HepG2 (cell line): Measurements from ENCODE around the gene CCDC83. TPM values are rescaled to one million over a fixed set of nuclear protein-coding genes. Genes with fewer than 3 reads are reported as not detected.

ENCODE experiments used
- ATAC-seq: fragments of 200-7000 bp; cut with Tn5 transposase; 3 replicates; pipeline ENCODE4 v1.9.1; 2020; ENCODE audit warnings: mild to moderate bottlenecking, moderate library complexity
- BruUV-seq: library from RNA; stranded (reverse); fragments of 400-500 nt; replicated peaks from 2 replicates; lab custom pipeline; 2021; lab: Mats Ljungman, UMichigan
- CTCF ChIA-PET: fragments of 300-600 bp; formaldehyde crosslinking; extraction: SDS; loops from one replicate; lab custom pipeline; 2021; ENCODE audit warnings: low total read pairs, inconsistent platforms, low intra/inter-chr PET ratio; lab: Yijun Ruan, JAX
- POLR2A ChIA-PET: fragments of 350-600 bp; sonication (Branson Sonifier 250); formaldehyde crosslinking; loops from one replicate; lab custom pipeline; 2020; ENCODE audit warnings: antibody characterized with exemption, inconsistent platforms; lab: Yijun Ruan, JAX
- DNase-seq: peaks from one replicate; pipeline ENCODE4 v3.0.0-alpha.2; 2015; ENCODE audit warnings: low spot score
- FAIRE-seq: peaks from 3 replicates; lab custom pipeline; 2011; peaks lifted over from hg19 to GRCh38; lab: Jason Lieb, UNC
- H2AFZ ChIP-seq: one replicate; pipeline ENCODE4 v1.6.1; 2011; ENCODE audit warnings: low read length, inconsistent platforms
- H3K27ac ChIP-seq: fragments of 300-600 bp; 3 replicates; pipeline ENCODE4 v1.8.0; 2011; ENCODE audit warnings: mixed run types, mild to moderate bottlenecking, mixed read lengths, low read length, inconsistent platforms; ENCODE audit not compliant: insufficient read depth; ENCODE audit errors: extremely low read length
- H3K27me3 ChIP-seq, 2 experiments: fragments of 200-600 bp in 1 of 2; 2 replicates in 1 of 2; 3 replicates in 1 of 2; pipeline versions ENCODE4 v1.6.0 to v1.8.0; 2011; ENCODE audit warnings: low read length in 2 of 2, mild to moderate bottlenecking in 2 of 2, moderate library complexity in 2 of 2, inconsistent platforms in 1 of 2; ENCODE audit not compliant: insufficient read depth in 2 of 2, control insufficient read depth in 1 of 2
- H3K36me3 ChIP-seq, 2 experiments: fragments of 200-600 bp in 1 of 2; replicated peaks in 1 of 2; 2 replicates in 1 of 2; 3 replicates in 1 of 2; pipeline versions ENCODE4 v1.5.1 to v1.8.0; 2011; ENCODE audit warnings: low read length in 2 of 2, inconsistent platforms in 1 of 2; ENCODE audit not compliant: insufficient read depth in 2 of 2, control insufficient read depth in 1 of 2
- H3K4me1 ChIP-seq: 2 replicates; pipeline ENCODE4 v1.5.1; 2012; ENCODE audit warnings: low read length, inconsistent platforms; ENCODE audit not compliant: insufficient read depth
- H3K4me2 ChIP-seq: 2 replicates; pipeline ENCODE4 v1.6.0; 2011; ENCODE audit warnings: low read depth, low read length, inconsistent platforms
- H3K4me3 ChIP-seq, 3 experiments: fragments of 200-600 bp in 1 of 3; sonication (generic), shearing (Covaris generic) in 1 of 3; replicated peaks in 1 of 3; 2 replicates each; pipeline ENCODE4 v1.5.1; 2011 to 2016; ENCODE audit warnings: low read length in 3 of 3, inconsistent platforms in 2 of 3, low read depth in 2 of 3, mild to moderate bottlenecking in 2 of 3, control low read depth in 1 of 3, mixed read lengths in 1 of 3; ENCODE audit not compliant: insufficient read depth in 1 of 3
- H3K79me2 ChIP-seq: one replicate; pipeline ENCODE4 v1.6.1; 2011; ENCODE audit warnings: low read length, inconsistent platforms; ENCODE audit not compliant: insufficient read depth
- H3K9ac ChIP-seq: 2 replicates; pipeline ENCODE4 v1.6.0; 2011; ENCODE audit warnings: mild to moderate bottlenecking, low read depth, low read length, inconsistent platforms; ENCODE audit not compliant: insufficient read depth
- H3K9me3 ChIP-seq: 2 replicates; pipeline ENCODE4 v1.5.1; 2012; ENCODE audit warnings: mild to moderate bottlenecking, low read length
- H4K20me1 ChIP-seq: 2 replicates; pipeline ENCODE4 v1.6.0; 2011; ENCODE audit warnings: inconsistent platforms, mild to moderate bottlenecking, low read length, moderate library complexity; ENCODE audit not compliant: insufficient read depth
- ARNT2 ChIP-seq: sonication (generic); formaldehyde crosslinking; IDR thresholded peaks from 2 replicates; pipeline ENCODE4 v1.8.0; 2022; ENCODE audit warnings: mild to moderate bottlenecking, low read depth, missing genetic modification reagents, moderate library complexity
- ATM ChIP-seq: fragments of 450-650 bp; IDR thresholded peaks from 2 replicates; pipeline ENCODE4 v1.7.1; 2017; ENCODE audit warnings: mild to moderate bottlenecking, borderline replicate concordance
- FOXO4 ChIP-seq: sonication (generic); formaldehyde crosslinking; conservative IDR thresholded peaks from 2 replicates; pipeline ENCODE4 v1.8.1; 2023; ENCODE audit warnings: missing genetic modification reagents
- FUBP1 ChIP-seq: sonication (generic); formaldehyde crosslinking; IDR thresholded peaks from 2 replicates; pipeline ENCODE4 v1.5.1; 2020; ENCODE audit warnings: missing genetic modification reagents, mild to moderate bottlenecking, borderline replicate concordance
- HNRNPK ChIP-seq: fragments of 200-400 bp; formaldehyde crosslinking; IDR thresholded peaks from 2 replicates; pipeline ENCODE4 v1.6.1; 2018; ENCODE audit warnings: low read length, low read depth, moderate library complexity, mild to moderate bottlenecking; ENCODE audit not compliant: poor library complexity, severe bottlenecking
- PAWR ChIP-seq: sonication (generic); formaldehyde crosslinking; IDR thresholded peaks from 2 replicates; pipeline ENCODE4 v1.4.0; 2020; ENCODE audit warnings: missing genetic modification reagents, mild to moderate bottlenecking, borderline replicate concordance
- PTBP1 ChIP-seq: fragments of 200-400 bp; formaldehyde crosslinking; IDR thresholded peaks from 2 replicates; pipeline ENCODE4 v1.6.1; 2018; ENCODE audit warnings: low read length, low read depth; ENCODE audit not compliant: poor library complexity, severe bottlenecking
- RFXANK ChIP-seq: IDR thresholded peaks from 2 replicates; pipeline ENCODE4 v1.6.1; 2016
- SOX5 ChIP-seq: IDR thresholded peaks from 2 replicates; pipeline ENCODE4 v1.6.1; 2016; ENCODE audit warnings: borderline replicate concordance
- SP1 ChIP-seq, 2 experiments: fragments of 450-650 bp in 1 of 2; sonication (generic) in 1 of 2; formaldehyde crosslinking in 1 of 2; IDR thresholded peaks; 2 replicates each; pipeline versions ENCODE4 v1.4.0 to v1.6.1; 2016 to 2020; ENCODE audit warnings: missing genetic modification reagents in 1 of 2
- SSRP1 ChIP-seq: IDR thresholded peaks from 2 replicates; pipeline ENCODE4 v1.6.1; 2016; ENCODE audit warnings: control low read depth
- TBL1XR1 ChIP-seq: fragments of 150-350 bp; IDR thresholded peaks from 2 replicates; pipeline ENCODE4 v1.6.1; 2014; ENCODE audit warnings: borderline replicate concordance, low read length; ENCODE audit not compliant: partially characterized antibody
- ZBTB37 ChIP-seq: sonication (generic); formaldehyde crosslinking; IDR thresholded peaks from 2 replicates; pipeline ENCODE4 v1.4.0; 2020; ENCODE audit warnings: mild to moderate bottlenecking, missing genetic modification reagents
- ZSCAN29 ChIP-seq: sonication (generic); formaldehyde crosslinking; conservative IDR thresholded peaks from 2 replicates; pipeline ENCODE4 v1.4.0; 2020; ENCODE audit warnings: mild to moderate bottlenecking, missing genetic modification reagents
- WGBS: methylation state at CpG from one replicate; pipeline ENCODE4 v1.1.6; 2017; ENCODE audit warnings: low lambda C conversion rate; 5-methylcytosine and 5-hydroxymethylcytosine counted together
- in situ Hi-C: cut with HindIII; loops from 2 replicates; pipeline ENCODE4 v1.10.0; 2017; ENCODE audit warnings: low pct_unique_long_range_greater_than_20kb; ENCODE audit not compliant: extremely low pct_ligation_motif_present
- intact Hi-C: fragments of 100-400 bp; cut with micrococcal nuclease; formaldehyde crosslinking; loops from one replicate; pipeline ENCODE4 v1.10.0; 2022; ENCODE audit not compliant: unreplicated experiment
- polyA plus RNA-seq, 8 experiments: library from polyadenylated mRNA; depleted of rRNA in 3 of 8; stranded (reverse) in 7 of 8; unstranded in 1 of 8; fragments of >200 nt; fragmentation: Illumina TruSeq in 4 of 8; extraction: Trizol in 4 of 8; gene quantifications; 2 replicates each; pipeline versions ENCODE4 v1.2.1 to v1.2.3, GENCODE V29; 2011 to 2016; ENCODE audit warnings: low read depth in 4 of 8, missing spikeins in 1 of 8, mixed read lengths in 1 of 8; ENCODE audit not compliant: insufficient read depth in 1 of 8
- total RNA-seq, 5 experiments: library from RNA; depleted of rRNA; stranded (reverse); fragments of >200 nt; fragmentation: Illumina TruSeq; extraction: Trizol; gene quantifications; 2 replicates each; pipeline ENCODE4 v1.2.3, GENCODE V29; 2016; ENCODE audit warnings: low read depth in 1 of 5
- TF ChIP-seq, protein P1 (sequence below), 2 experiments: fragments of 450-650 bp in 1 of 2; sonication (generic) in 1 of 2; formaldehyde crosslinking; IDR thresholded peaks; 2 replicates each; pipeline versions ENCODE4 v1.5.0 to v1.8.0; 2020 to 2022; ENCODE audit warnings: mild to moderate bottlenecking in 1 of 2, missing genetic modification reagents in 1 of 2

Gene CCDC83
- total and polyA plus RNA-seq, 2 of the 13 experiments (the other 11 are each of a cell fraction or from before 2014, with no cell fraction given): not detected

- peak; percentile 61; the same call in 1 of the 2 replicates for TF ChIP-seq RFXANK (CRISPR knock-in tag)
- TF ChIP-seq FOXO4 (CRISPR knock-in tag): no peak
- TF ChIP-seq ZBTB37 (CRISPR knock-in tag): no peak; the same call in 1 of the 2 replicates
- peak; percentile 77; the same call in 1 of the 2 replicates for TF ChIP-seq ZSCAN29 (CRISPR knock-in tag)
These were observed 434 bp upstream of the CCDC83 start (continued) for GRCh38 chr11:85854557-85855340.

GRCh38 chr11:85857098-85857497 is 1.9 kb downstream of the CCDC83 start:
- WGBS: 92% methylated on average over 4 of the region's 10 CpGs
- ATAC-seq (no peak), FAIRE-seq (no peak), DNase-seq (no peak)
- no peaks in the 10 kb centered on the region for H3K36me3 ChIP-seq
- H3K27ac ChIP-seq: no peak overlapping the region
- no peaks in the 10 kb centered on the region for H3K9me3 ChIP-seq
- no peak overlapping the region for H3K4me2 ChIP-seq
- intact Hi-C loops: loop anchor here (10.0 kb wide), 1 partner anchor 178 kb away; no protein-coding TSS in a partner anchor
- no peaks in the 10 kb centered on the region for H4K20me1 ChIP-seq
- H3K4me3 ChIP-seq: no peak overlapping the region
- no TSS peak for BruUV-seq
- ChIA-PET CTCF (no interaction called here), POLR2A (no interaction called here)
- no peaks in the 10 kb centered on the region for H3K79me2 ChIP-seq
- in situ Hi-C loops: loop anchor here (5.0 to 10.0 kb wide), 2 partner anchors 348 to 435 kb away; no protein-coding TSS in a partner anchor
- H3K9ac ChIP-seq: no peak overlapping the region
- H2AFZ ChIP-seq: no peak overlapping the region
- H3K27me3 ChIP-seq: no peaks in the 10 kb centered on the region; a peak in 1 of 5 replicates
- peaks cover 10% of the 10 kb centered on the region for H3K4me1 ChIP-seq
- TF ChIP-seq SSRP1 (CRISPR knock-in tag) (no peak), PTBP1 (no peak), SOX5 (CRISPR knock-in tag) (no peak), TBL1XR1 (no peak), FUBP1 (CRISPR knock-in tag) (no peak), PAWR (no peak), ARNT2 (CRISPR knock-in tag) (no peak), HNRNPK (no peak), SP1 (IDR thresholded peaks at IDR 0.05) (no peak), SP1 (CRISPR knock-in tag; IDR thresholded peaks at IDR 0.05) (no peak), ATM (no peak)
- TF ChIP-seq, protein P1, sequence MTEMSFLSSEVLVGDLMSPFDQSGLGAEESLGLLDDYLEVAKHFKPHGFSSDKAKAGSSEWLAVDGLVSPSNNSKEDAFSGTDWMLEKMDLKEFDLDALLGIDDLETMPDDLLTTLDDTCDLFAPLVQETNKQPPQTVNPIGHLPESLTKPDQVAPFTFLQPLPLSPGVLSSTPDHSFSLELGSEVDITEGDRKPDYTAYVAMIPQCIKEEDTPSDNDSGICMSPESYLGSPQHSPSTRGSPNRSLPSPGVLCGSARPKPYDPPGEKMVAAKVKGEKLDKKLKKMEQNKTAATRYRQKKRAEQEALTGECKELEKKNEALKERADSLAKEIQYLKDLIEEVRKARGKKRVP (CRISPR knock-in tag; IDR thresholded peaks at IDR 0.05): no peak
